ENCODE results near the gene ATP4B. TPM values are rescaled to one million over a fixed set of nuclear protein-coding genes. Genes with fewer than 3 reads are reported as not detected.

Gene ATP4B
- total and polyA plus RNA-seq, 2 of the 8 experiments (the other 6 are each of a cell fraction or from before 2014, with no cell fraction given): 0.05 TPM; not detected in 1

DNA sequence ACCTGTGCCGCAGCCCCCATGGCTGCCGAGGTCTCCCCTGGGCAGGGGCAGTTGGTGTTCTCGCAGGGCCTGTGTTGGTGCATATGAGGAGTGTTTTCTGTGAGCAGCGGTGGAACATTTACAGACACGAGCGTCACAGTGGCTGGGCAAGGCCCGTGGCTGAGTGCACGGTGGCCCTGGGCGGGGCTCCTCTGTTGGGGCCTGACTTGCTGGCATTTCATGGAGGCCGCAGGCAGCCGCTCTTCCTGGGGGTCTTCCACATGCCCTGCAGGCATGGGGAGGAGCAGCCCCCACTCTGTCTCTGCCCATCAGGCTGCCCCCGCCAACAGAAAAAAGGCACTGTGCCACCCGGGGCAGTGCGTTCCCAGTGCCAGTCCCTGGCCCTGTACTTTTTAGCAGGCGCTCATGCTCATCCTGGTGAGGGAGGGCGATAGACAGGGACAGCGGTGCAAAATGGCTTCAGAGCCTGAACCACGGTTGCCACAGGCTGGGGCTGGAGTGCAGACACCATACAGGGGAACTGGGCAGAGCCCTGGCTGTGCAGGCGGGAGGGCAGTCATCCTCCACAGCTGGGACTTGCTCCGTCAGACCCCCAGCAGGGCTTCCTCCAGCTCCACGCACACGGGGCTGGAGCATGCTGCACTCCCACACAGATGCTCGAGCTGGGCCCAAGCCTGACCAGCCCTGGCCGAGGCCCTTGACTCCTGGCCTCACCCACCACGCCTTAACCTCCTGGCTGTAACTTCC, 49.9 kb downstream of the ATP4B start (continued):
- TF ChIP-seq TAF7 (optimal IDR thresholded peaks at IDR 0.05; ENCODE audit: borderline replicate concordance, low read depth, low read length) (no peak), CBX5 (IDR thresholded peaks at IDR 0.05; ENCODE audit: low read depth, low read length) (no peak), TEAD4 (IDR thresholded peaks at IDR 0.05; ENCODE audit: low read depth, low read length) (no peak), SUZ12 (IDR thresholded peaks at IDR 0.05; ENCODE audit: low read length) (no peak)

Data from H1 (cell line).